HL-60/S4 (cell line): Measurements from ENCODE around the gene ADPRHL1.

Experiments used
- in situ Hi-C: fragments of 300-500 bp; cut with MboI; formaldehyde crosslinking; loops from 2 replicates; pipeline ENCODE4 v1.14.3; 2022; ENCODE audit warnings: low sequenced_read_pairs

ADPRHL1 gene

GRCh38 chr13:113417836-113418721 lies 35.2 kb downstream of the ADPRHL1 start:
- in situ Hi-C loops: no loop called here

DNA sequence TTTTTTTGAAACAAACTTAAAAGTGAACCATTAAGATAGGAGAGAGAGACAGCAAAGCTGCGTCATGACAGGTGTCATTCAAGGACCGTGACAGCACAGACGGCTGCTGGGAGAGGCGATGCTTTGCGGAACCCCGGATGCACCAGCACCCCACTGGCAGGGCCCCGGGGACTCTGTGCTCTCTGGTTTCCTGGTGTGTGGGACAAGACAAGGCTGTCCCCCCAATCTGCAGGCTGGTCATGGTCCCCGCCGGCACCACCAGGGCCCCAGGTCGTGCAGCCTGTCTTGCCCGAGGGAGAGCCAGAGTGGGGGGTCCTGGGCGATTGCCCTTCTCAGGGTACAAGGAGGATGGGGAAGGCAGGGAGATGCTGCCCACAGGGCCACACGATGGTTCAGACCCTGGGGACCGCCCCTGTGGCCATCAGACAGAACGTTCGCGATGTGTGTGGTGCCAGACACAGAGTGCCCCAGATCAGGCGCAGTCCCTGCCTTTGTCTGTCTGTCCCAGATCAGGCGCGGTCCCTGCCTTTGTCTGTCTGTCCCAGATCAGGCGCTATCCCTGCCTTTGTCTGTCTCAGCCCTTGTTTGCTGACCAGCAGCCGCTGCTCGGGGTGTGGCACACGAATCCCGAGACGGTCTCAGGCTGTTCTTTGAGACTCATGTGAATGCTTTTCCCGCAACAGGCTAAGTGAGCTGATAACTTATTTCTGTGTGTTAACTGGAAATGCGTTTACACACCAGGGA lies 36.1 kb downstream of the ADPRHL1 start:
- in situ Hi-C loops: no loop called here

- in situ Hi-C loops: no loop called here
Measured at GRCh38 chr13:113415825-113416224, 37.5 kb downstream of the ADPRHL1 start.

DNA sequence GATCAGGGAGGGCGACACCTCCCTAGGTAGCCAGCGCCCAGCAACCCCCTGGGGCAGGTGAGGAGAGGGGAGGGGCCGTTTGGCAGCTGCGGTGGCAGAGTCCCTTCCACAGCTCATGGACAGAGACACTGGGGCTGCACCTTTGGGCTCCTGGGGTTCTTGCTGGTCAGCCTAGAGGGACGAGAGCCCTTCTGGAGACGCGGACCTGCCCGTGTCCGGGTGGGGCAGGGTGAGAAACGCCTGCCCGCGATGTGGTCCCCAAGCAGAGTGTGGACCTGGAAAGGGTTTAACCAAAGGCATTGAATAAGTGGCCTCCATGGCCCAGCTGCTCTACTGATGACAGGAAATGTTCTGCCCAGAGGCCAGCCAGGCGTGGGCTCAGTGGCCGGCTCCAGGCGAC lies 38.3 kb downstream of the ADPRHL1 start:
- in situ Hi-C loops: no loop called here

DNA sequence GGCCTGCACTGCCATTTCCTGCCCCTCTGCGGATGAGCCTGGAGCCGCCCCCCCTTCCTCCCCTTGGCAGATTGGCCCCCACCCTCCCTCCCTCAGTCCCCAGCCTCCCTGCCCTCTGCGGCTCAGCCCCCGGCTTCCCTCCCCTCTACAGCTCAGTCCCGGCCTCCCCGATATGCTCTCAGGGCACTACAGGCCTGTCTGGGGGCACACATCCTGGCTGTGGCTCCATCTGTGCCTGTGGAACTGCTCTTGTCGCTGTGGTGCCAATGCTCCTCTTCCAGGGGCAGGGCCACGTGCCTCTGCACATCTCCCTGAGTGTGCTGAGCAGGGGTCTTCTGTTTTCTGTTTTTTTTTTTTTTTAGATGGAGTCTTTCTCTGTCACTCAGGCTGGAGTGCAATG lies 39.0 kb downstream of the ADPRHL1 start:
- in situ Hi-C loops: no loop called here

DNA sequence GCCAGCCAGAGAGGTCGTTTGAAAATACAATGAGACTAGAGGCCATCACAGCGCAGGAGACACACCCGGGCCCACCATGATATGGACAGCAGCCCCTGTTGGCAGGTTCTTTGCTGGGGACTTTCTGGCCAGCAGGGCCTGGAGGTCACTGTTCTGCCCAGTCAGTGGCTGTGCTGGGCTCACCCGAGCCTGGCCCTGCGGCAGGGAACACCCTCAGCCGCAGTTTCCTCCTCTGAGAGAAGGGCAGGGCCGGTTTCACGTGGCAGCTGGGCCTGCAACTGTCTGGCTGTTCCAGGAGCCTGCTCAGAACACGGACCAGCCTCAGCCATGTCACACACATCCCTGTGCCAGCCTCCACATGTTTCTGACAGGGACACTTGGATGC lies 39.4 kb downstream of the ADPRHL1 start:
- in situ Hi-C loops: no loop called here

GRCh38 chr13:113413178-113413897 lies 40.0 kb downstream of the ADPRHL1 start:
- in situ Hi-C loops: no loop called here

- in situ Hi-C loops: no loop called here
Measured at GRCh38 chr13:113412440-113412839, 40.8 kb downstream of the ADPRHL1 start.

- in situ Hi-C loops: no loop called here
Measured at GRCh38 chr13:113411216-113412023, 41.9 kb downstream of the ADPRHL1 start.

- in situ Hi-C loops: no loop called here
Measured at GRCh38 chr13:113410472-113411201, 42.7 kb downstream of the ADPRHL1 start.

- in situ Hi-C loops: no loop called here
Measured at GRCh38 chr13:113408562-113408961, 44.7 kb downstream of the ADPRHL1 start.

DNA sequence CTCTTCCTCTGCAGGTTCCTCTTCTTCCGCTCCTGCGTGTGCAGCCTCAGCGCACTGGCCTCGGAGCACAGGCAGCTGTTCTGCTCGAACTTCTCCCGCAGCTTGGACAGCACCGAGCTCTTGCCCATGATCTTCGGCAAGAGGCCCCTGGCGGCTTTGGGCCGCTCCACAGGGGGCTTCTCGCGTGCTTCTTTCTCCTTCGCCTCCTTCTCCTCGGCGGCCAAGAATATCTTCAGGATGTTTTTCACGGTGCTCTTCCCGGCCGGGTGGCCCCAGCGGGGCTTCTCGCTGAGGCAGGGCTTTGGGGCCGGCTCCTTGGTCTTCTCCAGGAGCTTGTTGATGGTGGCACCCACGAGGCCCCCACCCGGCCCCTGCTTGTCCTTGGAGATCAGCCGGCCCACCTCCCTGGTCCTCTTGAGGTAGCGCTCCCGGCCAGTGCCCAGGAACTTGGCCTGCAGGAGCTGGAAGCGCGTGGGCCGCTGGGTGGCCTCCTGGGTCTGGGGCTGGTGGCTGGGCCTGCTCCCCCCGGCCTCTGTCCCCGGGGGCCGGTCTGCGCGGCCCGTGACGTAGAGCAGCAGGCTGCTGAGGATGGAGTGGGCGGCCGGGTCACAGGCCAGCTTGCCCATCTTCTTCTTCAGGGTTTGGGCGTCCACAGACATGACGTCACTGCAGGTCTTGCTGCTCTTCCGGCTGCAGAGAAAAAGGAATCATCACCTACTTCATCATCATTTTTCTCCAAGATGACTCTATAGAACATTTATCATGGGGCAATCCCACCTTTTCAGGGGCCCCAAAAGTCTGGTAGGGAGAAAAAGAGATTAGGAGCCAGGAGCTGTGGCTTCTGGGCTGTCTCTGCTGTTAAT lies 45.5 kb downstream of the ADPRHL1 start:
- in situ Hi-C loops: no loop called here

DNA sequence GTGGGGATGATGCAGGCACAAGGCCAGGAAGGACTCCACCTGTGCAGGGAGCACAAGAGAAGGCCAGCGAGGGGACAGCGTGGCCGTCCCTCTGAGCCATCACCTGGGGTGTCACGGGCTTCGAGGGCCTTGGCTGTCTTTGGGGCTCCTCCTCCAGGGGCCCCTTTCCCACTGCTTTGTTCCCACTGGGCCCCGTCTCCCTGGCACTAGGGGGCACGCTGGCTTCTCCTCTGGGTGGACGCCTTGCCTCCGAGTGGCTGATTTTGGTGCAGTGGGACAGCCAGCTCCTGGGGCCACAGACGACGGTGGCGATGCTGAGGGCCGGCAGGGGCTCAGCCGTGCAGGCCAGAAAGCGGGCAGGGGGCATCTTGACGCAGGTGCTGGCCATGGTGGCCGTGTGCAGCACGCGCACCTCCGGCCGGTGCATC lies 46.2 kb downstream of the ADPRHL1 start:
- in situ Hi-C loops: no loop called here

GRCh38 chr13:113406321-113407102 lies 46.8 kb downstream of the ADPRHL1 start:
- in situ Hi-C loops: no loop called here

DNA sequence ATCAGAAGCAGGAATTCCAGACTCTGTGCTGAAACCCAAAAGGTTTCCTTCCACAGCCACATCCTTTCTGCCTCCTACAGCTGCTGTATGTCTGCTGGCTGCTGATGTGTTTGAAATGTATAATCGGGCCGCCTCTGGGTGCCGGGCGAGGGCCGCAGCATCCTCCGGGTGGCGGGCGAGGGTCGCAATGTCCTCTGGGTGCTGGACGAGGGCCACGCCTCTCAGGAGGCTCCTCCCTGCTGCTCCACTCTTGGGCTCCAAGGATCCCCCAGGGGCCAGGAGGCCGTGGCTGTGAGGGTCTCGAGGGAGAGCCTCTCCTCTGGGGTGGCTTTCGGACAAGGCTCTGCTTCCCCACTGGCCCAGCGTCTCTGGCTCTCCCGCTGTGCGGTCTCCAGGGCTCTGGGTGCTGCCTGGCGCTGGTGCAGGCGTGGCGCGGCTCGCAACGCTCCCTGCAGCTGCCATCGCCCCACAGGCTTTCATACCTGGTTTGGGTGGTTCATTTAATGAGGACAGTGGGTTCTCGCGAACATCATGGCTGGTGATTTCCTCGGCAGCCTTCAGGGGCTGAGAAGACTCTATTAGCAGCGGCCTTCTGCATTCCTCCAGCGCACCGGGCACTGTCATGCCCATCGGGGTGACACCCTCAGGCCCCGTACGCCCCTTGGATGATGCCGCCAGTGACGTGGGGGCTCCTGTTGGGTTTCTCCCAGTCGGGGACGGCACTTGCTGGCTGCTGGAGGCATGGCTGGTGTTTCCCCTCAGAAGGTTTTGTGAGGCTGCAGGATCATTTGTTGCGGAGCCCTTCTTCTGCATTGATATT lies 47.6 kb downstream of the ADPRHL1 start:
- in situ Hi-C loops: no loop called here

DNA sequence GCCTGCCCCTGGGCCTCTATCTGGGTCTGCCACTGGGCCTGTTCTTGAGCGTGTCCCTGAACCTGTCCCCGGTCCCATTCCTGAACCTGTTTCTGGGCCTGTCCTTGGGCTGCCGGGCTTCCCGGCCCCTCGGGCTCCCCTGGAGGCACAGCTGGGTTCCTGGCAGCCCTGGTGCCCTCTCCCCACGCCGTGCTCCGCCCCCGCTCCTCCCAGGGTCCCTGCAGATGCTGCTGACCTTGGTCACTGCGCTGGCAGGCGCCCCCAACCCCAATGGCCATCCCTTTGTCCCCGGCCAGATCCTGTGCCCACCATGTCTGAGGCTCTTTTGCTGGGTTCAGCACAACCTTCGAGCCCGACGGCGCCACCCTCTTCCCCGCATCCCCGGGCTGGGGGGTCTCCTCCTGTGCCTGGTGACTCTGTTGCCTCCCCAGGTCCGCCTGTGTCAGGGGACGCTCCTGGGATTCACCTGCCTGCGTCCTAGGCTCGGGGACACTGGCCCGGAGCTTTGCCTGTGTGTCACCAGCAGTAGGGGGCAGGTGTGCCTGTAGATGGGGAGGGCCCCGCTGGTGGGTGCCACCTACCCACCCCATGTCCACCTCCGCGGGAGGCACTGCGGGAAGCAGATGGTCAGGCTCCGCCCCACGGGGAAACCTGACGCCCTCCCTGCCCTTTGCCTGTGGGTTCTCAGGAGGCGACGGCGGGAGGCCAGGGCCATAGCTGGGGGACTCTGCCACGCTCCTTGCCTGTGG lies 48.4 kb downstream of the ADPRHL1 start:
- in situ Hi-C loops: no loop called here

GRCh38 chr13:113404366-113404722 lies 48.9 kb downstream of the ADPRHL1 start:
- in situ Hi-C loops: no loop called here
